ENCODE data around the gene MYL9.
"Not testable (repeated sequence)": the region's sequence is repeated elsewhere in the genome, so short reads cannot be mapped to it uniquely, and the experiment has no call there.

The MYL9 gene

GRCh38 chr20:36549942-36550789, 8.8 kb downstream of the MYL9 start:
- Histone ChIP-seq H3K27me3 (no peaks in the 10 kb centered on the region), H3K4me1 (peaks cover 0 to 20% (median under 1%) of the 10 kb centered on the region in 10 experiments; a peak in 5 of 20 replicates), H3K4me2 (no peak overlapping the region), H3K4me3 (no peak overlapping the region), H3K27ac (no peak overlapping the region; a peak in 2 of 22 replicates), H3K9me3 (replicated peaks in 1 of 11) (no peaks in the 10 kb centered on the region), H3K36me3 (no peaks in the 10 kb centered on the region), H4K20me1 (no peaks in the 10 kb centered on the region; a peak in 1 of 22 replicates), H3K9ac (no peak overlapping the region)
- TF ChIP-seq Cebpa-rat (IDR thresholded peaks at IDR 0.05): no peak

- H3K9ac ChIP-seq: no peak overlapping the region
- peaks cover 0 to 23% (median 6%) of the 10 kb centered on the region in 10 experiments; a peak in 14 of 20 replicates for H3K4me1 ChIP-seq
- H3K27ac ChIP-seq: no peak overlapping the region
Measured at GRCh38 chr20:36550790-36551299, 9.5 kb downstream of the MYL9 start.

GRCh38 chr20:36555248-36555647, 13.9 kb downstream of the MYL9 start:
- Histone ChIP-seq H4K20me1 (no peaks in the 10 kb centered on the region), H3K4me3 (no peak overlapping the region), H3K4me1 (peaks cover 0 to 22% (median 12%) of the 10 kb centered on the region in 10 experiments; a peak in 14 of 20 replicates), H3K36me3 (no peaks in the 10 kb centered on the region), H3K4me2 (no peak overlapping the region), H3K9me3 (replicated peaks in 1 of 11) (no peaks in the 10 kb centered on the region), H3K27me3 (no peaks in the 10 kb centered on the region), H3K27ac (no peak overlapping the region), H3K9ac (no peak overlapping the region)
- TF ChIP-seq Cebpa-rat (IDR thresholded peaks at IDR 0.05): no peak

More at GRCh38 chr20:36550790-36551299, 9.5 kb downstream of the MYL9 start:
- Histone ChIP-seq H3K27me3 (no peaks in the 10 kb centered on the region), H3K4me2 (no peak overlapping the region), H3K9me3 (replicated peaks in 1 of 11) (no peaks in the 10 kb centered on the region), H3K36me3 (no peaks in the 10 kb centered on the region), H4K20me1 (no peaks in the 10 kb centered on the region; a peak in 1 of 22 replicates), H3K4me3 (no peak overlapping the region)
- TF ChIP-seq Cebpa-rat (IDR thresholded peaks at IDR 0.05): no peak

DNA sequence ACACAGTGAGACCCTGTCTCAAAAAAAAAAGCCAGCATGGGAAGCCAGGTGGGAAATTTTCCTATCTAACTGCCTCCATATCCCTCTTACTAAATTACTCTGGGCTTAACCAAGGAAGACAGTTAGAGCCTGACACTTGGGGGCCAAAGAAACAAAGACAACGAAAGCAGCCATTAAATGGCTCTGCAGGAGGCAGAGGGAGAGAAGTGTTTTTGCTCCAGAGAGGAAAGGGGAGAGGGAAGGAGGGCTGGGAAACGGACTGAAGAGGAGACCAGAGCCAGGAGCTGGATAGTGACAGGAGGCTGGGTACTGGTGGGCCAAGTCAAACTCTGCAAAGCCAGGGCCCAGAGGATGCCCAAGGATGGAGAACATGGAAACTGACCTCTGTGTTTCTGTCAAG, 21.4 kb downstream of the MYL9 start:
- no peak for TF ChIP-seq Cebpa-rat (IDR thresholded peaks at IDR 0.05)
- Histone ChIP-seq H3K27ac (no peak overlapping the region), H3K27me3 (no peaks in the 10 kb centered on the region), H3K4me1 (no peaks in the 10 kb centered on the region), H3K9ac (no peak overlapping the region), H4K20me1 (no peaks in the 10 kb centered on the region), H3K4me2 (no peak overlapping the region), H3K36me3 (peaks cover 0 to 14% (median 4%) of the 10 kb centered on the region in 11 experiments; a peak in 6 of 22 replicates), H3K9me3 (replicated peaks in 1 of 11) (peaks cover 12 to 22% (median 15%) of the 10 kb centered on the region in 11 experiments), H3K4me3 (no peak overlapping the region)

GRCh38 chr20:36563374-36563773, 22.1 kb downstream of the MYL9 start:
- no peaks in the 10 kb centered on the region for H4K20me1 ChIP-seq
- no peak overlapping the region for H3K4me3 ChIP-seq
- peaks cover 12 to 22% (median 15%) of the 10 kb centered on the region in 11 experiments for H3K9me3 ChIP-seq (replicated peaks in 1 of 11)
- H3K27ac ChIP-seq: no peak overlapping the region
- TF ChIP-seq Cebpa-rat (IDR thresholded peaks at IDR 0.05): no peak
- no peaks in the 10 kb centered on the region for H3K4me1 ChIP-seq
- H3K27me3 ChIP-seq: no peaks in the 10 kb centered on the region
- no peak overlapping the region for H3K9ac ChIP-seq
- H3K4me2 ChIP-seq: no peak overlapping the region
- H3K36me3 ChIP-seq: peaks cover 0 to 14% (median 4%) of the 10 kb centered on the region in 11 experiments; a peak in 6 of 22 replicates

GRCh38 chr20:36564078-36564725, 22.9 kb downstream of the MYL9 start:
- not testable (repeated sequence) for H3K27ac ChIP-seq, H3K4me3 ChIP-seq, H3K27me3 ChIP-seq, H3K4me2 ChIP-seq, H3K9ac ChIP-seq, H4K20me1 ChIP-seq, H3K4me1 ChIP-seq
- H3K36me3 ChIP-seq: peaks cover 0 to 14% (median 4%) of the 10 kb centered on the region in 11 experiments; a peak in 6 of 22 replicates
- peaks cover 12 to 22% (median 15%) of the 10 kb centered on the region in 11 experiments for H3K9me3 ChIP-seq (replicated peaks in 1 of 11)

- Histone ChIP-seq H3K9me3 (replicated peaks in 1 of 11) (peaks cover 12 to 22% (median 15%) of the 10 kb centered on the region in 11 experiments), H3K36me3 (peaks cover 0 to 14% (median 4%) of the 10 kb centered on the region in 11 experiments; a peak in 6 of 22 replicates)
- not testable (repeated sequence) for H3K4me1 ChIP-seq, H3K27ac ChIP-seq, H3K4me3 ChIP-seq, H3K4me2 ChIP-seq, H3K9ac ChIP-seq, H3K27me3 ChIP-seq, H4K20me1 ChIP-seq
Measured at GRCh38 chr20:36564726-36565121, 23.4 kb downstream of the MYL9 start.

- Histone ChIP-seq H3K27ac (no peak overlapping the region), H3K4me2 (no peak overlapping the region), H3K36me3 (peaks cover 0 to 14% (median 4%) of the 10 kb centered on the region in 11 experiments; a peak in 6 of 22 replicates), H3K9me3 (replicated peaks in 1 of 11) (peaks cover 12 to 22% (median 15%) of the 10 kb centered on the region in 11 experiments), H3K27me3 (no peaks in the 10 kb centered on the region), H4K20me1 (no peaks in the 10 kb centered on the region), H3K9ac (no peak overlapping the region), H3K4me3 (no peak overlapping the region), H3K4me1 (0 out of 20 replicates have a peak, but pooled peaks cover 0 to under 1% (median 0%) of the 10 kb centered on the region in 10 experiments)
- no peak for TF ChIP-seq Cebpa-rat (IDR thresholded peaks at IDR 0.05)
Measured at GRCh38 chr20:36565520-36565919, 24.2 kb downstream of the MYL9 start.

- H3K9me3 ChIP-seq (replicated peaks in 1 of 11): peaks cover 9 to 13% (median 11%) of the 10 kb centered on the region in 11 experiments
- no peak overlapping the region for H3K9ac ChIP-seq
- H3K4me2 ChIP-seq: no peak overlapping the region
- H3K36me3 ChIP-seq: peaks cover 0 to 11% (median 3%) of the 10 kb centered on the region in 11 experiments; a peak in 6 of 22 replicates
- H3K27ac ChIP-seq: no peak overlapping the region
- no peaks in the 10 kb centered on the region for H3K27me3 ChIP-seq
- no peak for TF ChIP-seq Cebpa-rat (IDR thresholded peaks at IDR 0.05)
- H3K4me1 ChIP-seq: peaks cover 1 to 20% (median 17%) of the 10 kb centered on the region in 10 experiments; a peak in 18 of 20 replicates
- peaks cover 0 to 4% (median 1%) of the 10 kb centered on the region in 11 experiments; a peak in 10 of 22 replicates for H4K20me1 ChIP-seq
- no peak overlapping the region for H3K4me3 ChIP-seq
Measured at GRCh38 chr20:36569847-36570429, 28.6 kb downstream of the MYL9 start.

Data from BLaER1 treated with 17β-estradiol and CSF1 and Interleukin-3, amounts not matched to agents 10 nM and 100 nM (cell line).